SKM-1 (cell line): ENCODE data around the gene MXD4.

Experiments used
- DNase-seq: peaks from one replicate; lab custom pipeline; 2025; ENCODE audit not compliant: unreplicated experiment; lab: John Stamatoyannopoulos, UW

The MXD4 gene

GRCh38 chr4:2292646-2293108 is 30.8 kb upstream of the MXD4 start:
- DNase-seq = no peak

GRCh38 chr4:2291705-2292645 is 30.1 kb upstream of the MXD4 start:
- DNase-seq = no peak

GRCh38 chr4:2290974-2291704 is 29.2 kb upstream of the MXD4 start:
- DNase-seq = no peak

- no peak for DNase-seq
Measured at GRCh38 chr4:2290488-2290887, 28.6 kb upstream of the MXD4 start.

- no peak for DNase-seq
Measured at GRCh38 chr4:2289955-2290333, 28.0 kb upstream of the MXD4 start.

GRCh38 chr4:2289311-2289954 is 27.5 kb upstream of the MXD4 start:
- no peak for DNase-seq

- no peak for DNase-seq
Measured at GRCh38 chr4:2288051-2288541, 26.2 kb upstream of the MXD4 start.

DNA sequence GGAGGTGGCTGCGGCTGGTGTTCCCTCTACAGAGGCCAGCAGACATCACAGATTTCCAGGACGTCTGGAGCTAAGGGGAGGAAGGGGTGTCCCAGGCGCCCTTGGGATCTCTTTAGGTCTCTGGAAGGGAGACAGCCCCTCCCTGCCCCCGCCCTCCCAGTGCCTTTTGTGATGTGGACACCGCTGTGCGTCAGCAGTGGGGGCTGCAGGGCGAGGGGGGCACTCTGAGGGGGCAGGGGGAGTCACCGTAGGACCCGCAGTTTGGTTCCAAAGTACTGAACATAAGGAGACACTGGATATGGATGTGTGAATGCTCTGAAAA is 25.6 kb upstream of the MXD4 start:
- DNase-seq = no peak

DNA sequence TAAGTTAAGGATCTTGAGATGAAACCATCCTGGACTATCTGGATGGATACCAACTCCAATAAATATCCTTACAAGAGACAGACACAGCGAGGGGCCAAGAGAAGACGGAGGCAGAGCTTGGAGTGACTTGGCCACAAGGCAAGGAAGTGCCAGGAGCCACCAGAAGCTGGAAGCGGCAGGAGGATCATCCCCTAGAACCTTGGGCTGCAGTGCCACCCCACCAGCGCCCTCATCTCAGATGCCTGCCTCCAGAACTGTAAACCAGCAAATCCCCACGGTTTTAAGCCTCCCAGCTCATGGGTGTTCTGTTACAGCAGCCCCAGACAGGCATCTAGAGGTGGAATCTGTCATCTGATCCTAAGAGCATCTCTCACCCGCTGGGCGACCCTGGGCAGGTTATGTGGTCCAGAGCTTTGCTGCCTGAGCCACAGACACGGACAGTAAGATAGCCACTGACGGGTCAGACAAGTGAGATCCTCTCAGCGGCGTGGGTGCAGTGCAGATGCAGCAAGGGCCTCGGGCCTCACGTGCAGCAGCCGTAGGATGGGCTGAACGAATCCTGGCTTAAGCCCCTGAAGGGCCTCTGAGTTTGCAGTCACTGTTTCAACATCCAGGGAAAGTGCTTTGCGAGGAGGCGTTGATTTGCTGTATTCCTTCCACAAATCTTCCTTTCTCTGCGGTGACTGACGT is 25.1 kb upstream of the MXD4 start:
- no peak for DNase-seq

- no peak for DNase-seq
Measured at GRCh38 chr4:2285613-2286381, 23.9 kb upstream of the MXD4 start.

GRCh38 chr4:2284934-2285612 is 23.2 kb upstream of the MXD4 start:
- no peak for DNase-seq

- no peak for DNase-seq
Measured at GRCh38 chr4:2284161-2284933, 22.4 kb upstream of the MXD4 start.

DNA sequence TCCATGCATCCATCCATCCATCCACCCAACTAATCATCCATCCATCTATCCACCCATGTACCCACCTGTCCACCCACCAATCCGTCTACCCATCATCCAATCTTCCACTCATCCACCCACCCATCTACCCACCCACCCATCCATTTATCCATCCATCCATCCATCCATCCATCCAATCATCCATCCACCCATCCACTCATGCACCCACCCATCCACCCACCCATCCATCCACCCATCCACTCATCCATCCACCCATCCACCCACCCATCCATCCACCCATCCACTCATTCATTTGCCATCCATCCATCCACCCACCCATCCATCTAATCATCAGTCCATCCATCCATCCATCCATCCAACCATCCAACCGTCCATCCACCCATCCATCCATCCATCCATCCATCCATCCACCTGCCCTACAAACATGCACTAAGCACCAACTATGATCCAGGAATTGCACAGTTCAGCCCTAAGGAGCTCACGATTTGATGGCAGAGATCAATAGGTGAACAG is 21.3 kb upstream of the MXD4 start:
- no peak for DNase-seq

GRCh38 chr4:2281575-2282343 is 19.9 kb upstream of the MXD4 start:
- DNase-seq = no peak

DNA sequence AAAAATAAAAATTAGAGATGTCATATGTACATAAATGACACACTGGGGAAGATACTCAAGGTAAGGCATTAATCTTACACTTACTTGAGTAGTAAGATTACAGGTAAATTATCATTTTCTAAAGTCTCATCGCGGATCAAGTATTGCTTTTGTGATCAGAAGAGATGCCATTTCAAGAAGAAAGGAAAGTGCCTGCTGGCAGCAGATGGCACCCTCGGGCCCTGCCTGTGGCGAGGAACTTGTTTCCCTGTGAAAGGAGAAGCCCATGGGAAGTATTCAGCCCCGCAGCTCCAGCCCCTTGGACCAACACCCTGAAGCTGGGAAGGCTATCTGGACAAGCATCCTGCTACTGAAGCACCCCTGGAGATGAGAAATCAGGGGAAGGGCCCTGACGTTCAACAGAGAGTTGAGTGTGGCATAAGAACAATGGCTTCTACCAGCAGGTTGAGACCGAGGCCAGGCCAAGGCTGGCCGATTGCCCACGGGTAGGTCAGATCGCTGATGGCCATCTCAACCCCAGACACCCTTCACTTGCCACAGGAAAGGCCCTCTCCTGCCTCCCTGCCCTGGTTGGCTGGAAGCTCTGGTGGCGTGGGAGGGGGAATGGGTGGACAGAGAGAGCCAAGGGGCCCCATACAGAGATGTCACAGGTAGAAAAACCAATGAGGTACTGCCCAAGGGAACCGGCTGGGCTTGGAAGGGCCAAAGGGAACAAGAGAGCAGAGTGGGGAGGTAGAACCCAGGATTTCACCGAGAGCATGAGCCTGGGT is 18.8 kb upstream of the MXD4 start:
- DNase-seq = no peak

DNA sequence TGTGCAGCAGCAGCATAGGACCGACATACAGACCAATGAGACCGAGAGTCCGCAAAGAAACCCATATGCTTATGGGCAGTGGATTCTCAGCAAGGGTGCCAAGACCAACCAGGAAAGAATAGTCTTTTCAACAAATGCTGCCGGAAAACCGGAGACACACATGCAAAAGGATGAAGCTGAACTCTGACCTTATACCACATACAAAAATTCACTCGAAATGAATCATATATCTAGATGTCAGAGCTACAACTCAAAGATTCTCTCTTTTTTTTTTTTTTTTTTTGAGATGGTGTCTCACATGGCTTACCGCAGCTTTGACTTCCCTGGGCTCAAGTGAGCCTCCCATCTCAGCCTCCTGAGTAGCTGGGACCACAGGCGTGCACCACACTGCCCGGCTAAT is 16.0 kb upstream of the MXD4 start:
- DNase-seq = no peak

GRCh38 chr4:2276581-2277325 is 14.8 kb upstream of the MXD4 start:
- DNase-seq = no peak
